K562 (cell line): ENCODE results near the gene GALNT12. TPM values are rescaled to one million over a fixed set of nuclear protein-coding genes. Genes with fewer than 3 reads are reported as not detected.
A peak's percentile ranks its signal among the peaks of the same experiment; 100 is the strongest.

Source experiments
- AFF4 ChIP-seq: sonication (generic); formaldehyde crosslinking; IDR thresholded peaks from 2 replicates; pipeline ENCODE4 v1.8.0; 2023; ENCODE audit warnings: mild to moderate bottlenecking, missing genetic modification reagents
- CREB3L1 ChIP-seq: fragments of 450-650 bp; IDR thresholded peaks from 2 replicates; pipeline ENCODE4 v1.6.1; 2014; ENCODE audit warnings: low read depth, mild to moderate bottlenecking, moderate library complexity, borderline replicate concordance
- CTBP1 ChIP-seq: fragments of 450-650 bp; IDR thresholded peaks from 2 replicates; pipeline ENCODE4 v1.6.1; 2016; ENCODE audit warnings: borderline replicate concordance
- EGR1 ChIP-seq: fragments of 450-650 bp; conservative IDR thresholded peaks from 2 replicates; pipeline ENCODE4 v1.6.1; 2017; ENCODE audit warnings: mild to moderate bottlenecking
- ESRRA ChIP-seq: fragments of 450-650 bp; IDR thresholded peaks from 2 replicates; pipeline ENCODE4 v1.6.1; 2014; ENCODE audit warnings: low read depth, mild to moderate bottlenecking, moderate library complexity, borderline replicate concordance
- GTF2B ChIP-seq: IDR thresholded peaks from 2 replicates; pipeline ENCODE4 v1.6.1; 2011; ENCODE audit not compliant: insufficient read length; ENCODE audit errors: extremely low read depth
- GTF2E2 ChIP-seq: fragments of 200-800 bp; sonication (Bioruptor generic); IDR thresholded peaks from 2 replicates; pipeline ENCODE4 v1.6.1; 2016; ENCODE audit warnings: missing genetic modification characterization, missing compliant biosample characterization
- HNRNPLL ChIP-seq: fragments of 200-400 bp; formaldehyde crosslinking; IDR thresholded peaks from 2 replicates; pipeline ENCODE4 v1.6.1; 2017; ENCODE audit warnings: low read length, low read depth, mild to moderate bottlenecking; ENCODE audit not compliant: poor library complexity, severe bottlenecking
- MAZ ChIP-seq, 2 experiments: fragments of 450-650 bp in 1 of 2; sonication (generic) in 1 of 2; formaldehyde crosslinking; IDR thresholded peaks in 1 of 2; conservative IDR thresholded peaks in 1 of 2; 2 replicates each; pipeline versions ENCODE4 v1.4.0 to v1.5.0; 2020; ENCODE audit warnings: mild to moderate bottlenecking in 1 of 2, missing genetic modification reagents in 1 of 2
- MCM3 ChIP-seq: fragments of 450-650 bp; IDR thresholded peaks from 2 replicates; pipeline ENCODE4 v1.6.1; 2016
- NFIX ChIP-seq: fragments of 250-450 bp; sonication (Bioruptor Pico); IDR thresholded peaks from 2 replicates; pipeline ENCODE4 v1.4.0; 2020; ENCODE audit warnings: low read depth, mild to moderate bottlenecking, moderate library complexity
- POLR2AphosphoS5 ChIP-seq: IDR thresholded peaks from 2 replicates; pipeline ENCODE4 v1.6.1; 2011; ENCODE audit warnings: mild to moderate bottlenecking, low read depth, low read length, moderate library complexity; ENCODE audit not compliant: control insufficient read depth, insufficient read depth
- PRMT5 ChIP-seq: sonication (generic); formaldehyde crosslinking; IDR thresholded peaks from 2 replicates; pipeline ENCODE4 v1.5.0; 2020; ENCODE audit warnings: missing genetic modification reagents
- RBM14 ChIP-seq: fragments of 200-400 bp; formaldehyde crosslinking; IDR thresholded peaks from 2 replicates; pipeline ENCODE4 v1.6.1; 2018; ENCODE audit warnings: low read depth, mild to moderate bottlenecking, low read length, moderate library complexity, borderline replicate concordance; ENCODE audit not compliant: insufficient read depth
- SNAPC5 ChIP-seq: fragments of 250-450 bp; sonication (Bioruptor Pico); IDR thresholded peaks from 2 replicates; pipeline ENCODE4 v1.8.0; 2021; ENCODE audit warnings: moderate library complexity, mild to moderate bottlenecking, inconsistent platforms
- TBP ChIP-seq: optimal IDR thresholded peaks from 2 replicates; pipeline ENCODE3; 2011; ENCODE audit warnings: low read depth, low read length, improper control_type of control experiment
- TRIM28 ChIP-seq: fragments of 450-650 bp; IDR thresholded peaks from 2 replicates; pipeline ENCODE4 v1.6.1; 2017
- WHSC1 ChIP-seq: IDR thresholded peaks from one replicate; pipeline ENCODE4 v1.6.1; 2012; ENCODE audit warnings: low read length, control low read depth, inconsistent platforms
- ZKSCAN8 ChIP-seq: fragments of 200-800 bp; sonication (Bioruptor generic); IDR thresholded peaks from 2 replicates; pipeline ENCODE4 v1.6.1; 2016; ENCODE audit warnings: missing genetic modification characterization, missing compliant biosample characterization
- ZNF311 ChIP-seq: fragments of 250-450 bp; sonication (Bioruptor Pico); IDR thresholded peaks from 2 replicates; pipeline ENCODE4 v1.4.0; 2020; ENCODE audit warnings: mild to moderate bottlenecking, moderate library complexity
- polyA plus RNA-seq, 8 experiments: library from polyadenylated mRNA; depleted of rRNA in 4 of 8; stranded (reverse) in 5 of 8; unstranded in 3 of 8; fragments of >200 nt; fragmentation: Nextera tagmentation in 2 of 8; fragmentation: Illumina TruSeq in 1 of 8; extraction: Ambion mirVana in 2 of 8; extraction: Trizol in 1 of 8; gene quantifications; 2 replicates each; pipeline versions ENCODE4 v1.2.1 to v1.2.3, GENCODE V29; 2011 to 2014; ENCODE audit warnings: inconsistent platforms in 1 of 8, missing spikeins in 1 of 8
- total RNA-seq, 7 experiments: library from RNA; depleted of rRNA in 6 of 7; stranded (reverse); fragments of >200 nt in 6 of 7; fragmentation: Illumina TruSeq in 2 of 7; extraction: Trizol in 2 of 7; gene quantifications; 2 replicates each; pipeline versions ENCODE4 v1.2.1 to v1.2.3, GENCODE V29; 2011 to 2021; ENCODE audit warnings: low replicate concordance in 1 of 7
- TF ChIP-seq, protein P1 (sequence below): fragments of 250-450 bp; sonication (Bioruptor Pico); IDR thresholded peaks from 2 replicates; pipeline ENCODE4 v1.4.0; 2020

GALNT12 gene
- total and polyA plus RNA-seq, 9 of the 15 experiments (the other 6 are each of a cell fraction or from before 2014, with no cell fraction given) = 29.7 to 82.9 (median 44.2) TPM

DNA sequence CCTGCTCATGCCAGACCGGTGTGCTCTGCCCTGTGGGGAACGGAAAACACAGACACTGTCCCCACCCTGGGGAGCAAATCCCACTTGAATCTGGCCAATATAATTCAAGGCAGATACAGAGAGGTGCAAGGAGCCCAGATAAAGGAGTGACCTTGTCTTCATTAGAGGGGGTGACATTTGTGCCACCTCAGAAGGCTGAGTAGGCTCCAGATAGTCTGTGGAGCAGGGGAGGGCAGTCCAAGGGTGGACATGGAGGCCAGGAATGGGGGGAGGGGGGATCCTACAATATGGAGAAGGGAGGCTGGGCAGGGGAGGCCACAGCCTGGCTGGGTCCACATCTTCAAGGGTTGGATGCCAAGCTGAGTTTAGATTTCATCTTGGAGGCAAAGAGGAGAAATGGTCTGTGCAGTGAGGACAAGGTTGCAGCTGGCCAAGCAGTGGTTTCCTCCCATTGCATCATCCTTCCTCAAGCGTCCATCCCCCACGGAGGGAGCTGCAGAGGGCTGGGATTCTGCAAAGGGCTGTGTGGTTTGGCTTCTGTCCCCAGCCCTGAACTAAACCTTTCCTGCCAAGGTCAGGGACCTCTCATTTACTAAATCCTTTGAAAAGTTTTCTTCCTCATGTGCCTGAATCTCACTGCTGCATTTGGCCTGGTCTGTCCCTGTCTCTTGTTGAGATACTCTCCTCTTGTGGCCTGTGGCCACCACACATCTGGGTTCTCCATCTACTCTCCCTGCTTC lies 60.1 kb downstream of the GALNT12 start (continued):
- TF ChIP-seq, protein P1, sequence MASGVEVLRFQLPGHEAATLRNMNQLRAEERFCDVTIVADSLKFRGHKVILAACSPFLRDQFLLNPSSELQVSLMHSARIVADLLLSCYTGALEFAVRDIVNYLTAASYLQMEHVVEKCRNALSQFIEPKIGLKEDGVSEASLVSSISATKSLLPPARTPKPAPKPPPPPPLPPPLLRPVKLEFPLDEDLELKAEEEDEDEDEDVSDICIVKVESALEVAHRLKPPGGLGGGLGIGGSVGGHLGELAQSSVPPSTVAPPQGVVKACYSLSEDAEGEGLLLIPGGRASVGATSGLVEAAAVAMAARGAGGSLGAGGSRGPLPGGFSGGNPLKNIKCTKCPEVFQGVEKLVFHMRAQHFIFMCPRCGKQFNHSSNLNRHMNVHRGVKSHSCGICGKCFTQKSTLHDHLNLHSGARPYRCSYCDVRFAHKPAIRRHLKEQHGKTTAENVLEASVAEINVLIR (CRISPR knock-in tag) = peak; percentile 61; the same call in 1 of the 2 replicates
- TF ChIP-seq TRIM28 (peak; percentile 88; the same call in 1 of the 2 replicates), CREB3L1 (no peak), CTBP1 (peak; percentile 94), ESRRA (peak; percentile 96), ZNF311 (CRISPR knock-in tag) (peak; percentile 83), NFIX (no peak), SNAPC5 (CRISPR knock-in tag) (no peak), POLR2AphosphoS5 (no peak), GTF2B (no peak), PRMT5 (CRISPR knock-in tag) (no peak), MCM3 (no peak), RBM14 (no peak), WHSC1 (no peak), MAZ (CRISPR knock-in tag; conservative IDR thresholded peaks at IDR 0.05 in 1 of 2, IDR thresholded peaks at IDR 0.05 in 1 of 2) (peak; percentile 68 to 86), TBP (no peak), GTF2E2 (tag) (peak; percentile 23; the same call in 1 of the 2 replicates), ZKSCAN8 (peak; percentile 66; the same call in 1 of the 2 replicates), EGR1 (no peak), AFF4 (CRISPR knock-in tag) (no peak; the same call in 1 of the 2 replicates), HNRNPLL (no peak)
